IPS DF 19.7 (cell line): Measurements from ENCODE around the gene PRC1.

ENCODE experiments used
- DNase-seq: peaks from one replicate; pipeline ENCODE4 v3.0.0-alpha.2; 2013; ENCODE audit warnings: low read depth, low spot score

The PRC1 gene

DNA sequence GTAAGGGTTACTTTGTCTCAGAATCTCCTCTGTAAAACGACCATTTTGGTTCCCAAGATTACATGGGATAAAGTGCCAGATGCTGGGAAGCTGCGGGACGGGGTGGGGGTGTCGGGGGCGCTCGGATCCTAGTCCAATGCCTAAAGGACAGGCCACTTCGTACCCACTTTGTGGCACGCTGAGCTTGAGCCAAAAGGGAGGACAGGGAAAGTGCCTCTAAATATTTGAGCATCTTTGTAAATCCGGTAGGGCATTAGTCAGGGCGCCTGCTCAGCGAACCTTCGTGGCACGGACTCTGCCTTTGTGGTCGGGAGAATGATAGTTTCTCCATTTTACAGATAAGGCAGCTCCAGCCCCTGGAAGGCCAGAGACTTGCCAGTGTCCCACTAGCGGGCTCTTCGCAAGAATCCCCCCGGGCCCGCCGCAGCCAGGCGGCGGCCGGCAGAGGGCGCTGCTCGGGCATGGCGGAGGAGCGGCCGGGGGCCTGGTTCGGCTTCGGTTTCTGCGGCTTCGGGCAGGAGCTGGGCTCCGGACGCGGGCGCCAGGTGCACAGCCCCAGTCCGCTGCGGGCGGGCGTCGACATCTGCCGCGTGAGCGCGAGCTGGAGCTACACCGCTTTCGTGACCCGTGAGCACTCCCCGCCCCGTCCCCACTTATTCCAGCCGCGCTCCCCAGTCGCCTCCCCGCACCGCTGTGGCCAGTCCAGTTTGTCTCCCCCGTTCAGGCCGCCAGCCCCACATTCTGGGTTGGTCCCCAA is 37.9 kb downstream of the PRC1 start:
- no peak for DNase-seq

DNA sequence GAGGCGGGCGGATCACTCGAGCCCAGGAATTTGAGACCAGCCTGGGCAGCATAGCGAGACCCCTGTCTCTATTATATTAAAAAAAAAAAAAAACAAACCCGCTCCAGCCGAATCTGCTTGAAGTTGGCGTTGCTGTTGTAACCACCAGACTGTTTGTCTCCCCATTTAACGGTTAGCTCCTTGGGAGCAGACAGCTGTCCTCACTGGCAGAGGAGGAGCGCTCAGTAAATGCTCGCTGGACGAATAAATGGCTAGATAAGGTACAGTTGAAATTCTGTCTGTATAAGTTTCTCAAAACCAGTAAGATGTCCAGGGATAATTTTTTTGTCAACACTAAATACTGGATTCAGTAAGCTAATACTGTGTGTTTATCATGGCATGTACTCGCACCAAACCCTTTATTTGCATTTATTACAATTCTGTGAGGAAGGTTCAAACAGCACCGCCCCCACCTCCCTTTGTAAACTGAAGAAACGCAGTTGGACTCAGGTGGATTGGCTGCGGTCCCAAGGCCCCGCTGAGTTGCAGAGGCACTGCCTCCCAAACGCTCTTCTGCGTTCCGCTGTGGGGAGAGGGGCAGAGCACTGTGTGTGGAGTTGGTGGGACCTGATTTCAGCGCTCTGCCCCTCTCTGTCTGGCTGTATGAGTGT is 38.6 kb downstream of the PRC1 start:
- DNase-seq, result no peak

DNA sequence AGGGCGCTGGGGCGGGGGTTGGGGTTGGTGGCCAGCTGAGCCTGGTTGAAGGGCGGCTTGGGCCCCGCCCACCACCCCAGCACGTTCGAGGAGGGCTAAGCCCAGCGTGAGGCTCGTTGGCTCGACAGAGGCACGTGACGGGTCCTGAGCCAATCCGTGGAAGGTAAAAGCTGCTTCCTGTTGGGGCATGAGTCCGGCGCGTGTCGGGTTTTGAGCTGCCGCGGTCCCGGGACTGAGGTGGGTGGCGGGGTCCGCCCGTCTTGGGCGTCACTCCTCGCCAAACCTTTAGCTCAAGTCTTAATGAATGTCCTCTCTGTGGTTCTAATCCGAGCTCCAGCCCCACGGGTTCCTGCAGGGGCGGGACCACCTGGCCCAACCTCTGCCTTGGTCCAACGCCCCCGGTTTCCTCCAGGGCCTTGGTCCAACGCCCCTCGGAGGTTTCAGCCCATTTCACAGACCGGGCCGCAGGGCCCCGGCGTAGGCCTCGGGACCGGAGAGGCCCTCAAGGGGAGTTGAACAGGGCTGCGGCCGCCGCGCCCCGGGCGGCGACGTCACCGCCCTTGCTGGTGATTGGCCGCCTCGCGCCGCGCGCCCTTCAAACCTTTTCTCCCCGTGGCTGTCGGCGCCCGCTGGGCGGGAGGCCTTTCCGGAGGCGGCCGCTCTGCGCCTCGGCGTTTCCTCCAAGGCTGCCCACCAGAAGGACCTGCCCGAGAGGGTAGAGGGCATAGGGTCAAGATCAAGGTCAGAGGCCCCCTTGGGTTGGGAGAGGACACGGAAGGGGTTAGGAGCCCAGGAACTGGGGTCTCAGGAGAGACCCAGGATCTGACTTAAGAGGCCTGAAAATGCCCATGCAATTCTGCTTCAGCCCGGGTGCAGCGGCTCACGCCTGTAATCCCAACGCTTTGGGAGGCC is 39.4 kb downstream of the PRC1 start, which contains the start of gene RCCD1:
Gene RCCD1 (plus strand): TSS at position 173 of the 912 bp plus-strand sequence. CDS start 1,851 bp downstream, outside the sequence.
- peak; percentile 81 for DNase-seq

DNA sequence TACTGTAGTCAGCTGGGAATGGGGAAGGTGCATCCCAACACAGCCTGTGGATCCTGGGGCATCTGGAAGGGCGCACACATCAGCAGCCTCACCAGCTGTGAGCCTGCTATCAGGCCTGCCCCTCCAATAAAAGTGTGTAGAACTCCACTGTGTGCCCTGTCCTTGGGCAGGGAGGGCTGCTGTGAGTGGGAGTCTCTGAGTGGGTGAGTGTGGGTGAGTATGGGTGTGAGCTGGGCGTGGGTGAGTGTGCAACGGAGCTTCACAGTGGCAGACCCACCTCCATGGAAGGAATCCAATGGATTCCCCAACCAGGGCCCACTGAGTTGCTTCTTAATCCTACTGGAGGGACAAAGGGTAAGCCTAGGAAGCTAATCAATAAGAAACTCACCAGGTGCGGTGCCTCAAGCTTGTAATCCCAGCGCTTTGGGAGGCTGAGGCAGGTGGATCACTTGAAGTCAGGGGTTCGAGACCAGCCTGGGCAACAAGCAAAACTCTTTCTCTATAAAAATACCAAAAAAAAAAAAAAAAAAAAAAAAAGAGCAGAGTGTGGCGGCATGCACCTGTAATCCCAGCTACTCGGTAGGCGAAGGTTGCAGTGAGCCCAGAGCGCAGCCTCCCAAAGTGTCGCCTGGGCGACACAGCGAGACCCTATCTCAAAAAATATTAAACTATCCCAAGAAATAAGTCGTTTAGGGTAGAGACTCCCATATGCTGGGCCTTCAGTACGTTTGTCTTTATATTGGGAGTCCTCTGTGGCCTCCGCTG is 40.2 kb downstream of the PRC1 start:
- DNase-seq, result no peak

DNA sequence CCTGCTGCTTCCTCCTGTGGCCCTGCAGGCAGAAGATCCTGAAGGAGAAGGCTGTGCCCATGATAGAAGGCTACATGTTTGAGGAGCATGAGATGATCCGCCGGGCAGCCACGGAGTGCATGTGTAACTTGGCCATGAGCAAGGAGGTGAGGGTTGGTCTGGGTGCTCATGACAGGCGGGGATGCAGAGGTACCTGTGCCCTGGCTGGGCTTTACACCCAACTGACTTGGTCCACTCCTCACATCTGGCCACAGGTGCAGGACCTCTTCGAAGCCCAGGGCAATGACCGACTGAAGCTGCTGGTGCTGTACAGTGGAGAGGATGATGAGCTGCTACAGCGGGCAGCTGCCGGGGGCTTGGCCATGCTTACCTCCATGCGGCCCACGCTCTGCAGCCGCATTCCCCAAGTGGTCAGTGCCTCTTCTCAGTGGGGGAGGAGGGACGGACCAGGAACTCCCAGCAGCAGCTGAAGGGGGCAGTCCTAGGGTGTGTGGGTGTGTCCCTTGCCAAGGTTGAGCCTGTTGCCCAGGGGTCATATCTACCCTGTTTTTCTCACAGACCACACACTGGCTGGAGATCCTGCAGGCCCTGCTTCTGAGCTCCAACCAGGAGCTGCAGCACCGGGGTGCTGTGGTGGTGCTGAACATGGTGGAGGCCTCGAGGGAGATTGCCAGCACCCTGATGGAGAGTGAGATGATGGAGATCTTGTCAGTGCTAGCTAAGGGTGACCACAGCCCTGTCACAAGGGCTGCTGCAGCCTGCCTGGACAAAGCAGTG is 41.2 kb downstream of the PRC1 start:
- no peak for DNase-seq

DNA sequence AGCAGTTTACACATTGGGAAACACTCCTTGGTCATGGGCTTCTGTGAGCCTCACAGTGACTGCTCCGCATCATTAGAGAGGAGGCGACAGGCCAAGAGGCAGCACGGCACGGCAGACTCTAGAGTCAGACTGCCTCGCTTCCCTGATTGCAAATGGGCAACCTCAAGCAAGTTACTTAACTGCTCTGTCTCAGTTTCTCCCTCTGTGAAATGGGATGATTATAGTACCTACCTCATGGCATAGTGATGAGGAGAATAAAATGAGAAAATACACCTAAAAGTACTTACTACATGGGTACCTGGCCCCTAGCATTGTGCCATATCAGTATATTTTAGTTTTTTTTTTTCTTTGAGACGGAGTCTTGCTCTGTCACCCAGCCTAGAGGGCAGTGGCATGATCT is 43.7 kb downstream of the PRC1 start:
- no peak for DNase-seq

DNA sequence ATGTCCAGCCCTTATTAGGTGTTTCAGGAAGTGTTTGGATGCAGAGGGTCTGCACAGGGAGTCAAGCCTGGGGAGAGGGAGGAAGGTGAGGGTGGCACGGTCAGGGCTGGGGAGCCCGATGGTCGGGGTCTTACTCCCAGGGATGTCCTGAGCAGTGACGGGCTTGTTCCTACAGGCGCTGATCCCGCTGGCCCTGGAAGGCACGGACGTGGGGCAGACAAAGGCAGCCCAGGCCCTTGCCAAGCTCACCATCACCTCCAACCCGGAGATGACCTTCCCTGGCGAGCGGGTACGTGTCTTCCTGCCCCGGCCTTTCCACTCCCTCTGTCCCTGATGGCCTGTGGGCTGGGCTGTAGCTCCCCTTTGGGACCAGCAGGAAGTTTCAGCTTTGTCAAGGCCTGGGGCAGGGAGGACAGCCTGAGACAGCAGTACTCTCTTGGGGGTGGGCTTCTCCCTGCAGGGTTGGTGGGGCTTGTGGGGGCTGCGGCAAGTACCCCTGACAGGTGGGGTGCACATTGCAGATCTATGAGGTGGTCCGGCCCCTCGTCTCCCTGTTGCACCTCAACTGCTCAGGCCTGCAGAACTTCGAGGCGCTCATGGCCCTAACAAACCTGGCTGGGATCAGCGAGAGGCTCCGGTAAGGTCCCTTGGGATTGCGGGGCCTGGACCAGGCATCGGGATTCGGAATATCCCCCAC is 44.2 kb downstream of the PRC1 start:
- no peak for DNase-seq

DNA sequence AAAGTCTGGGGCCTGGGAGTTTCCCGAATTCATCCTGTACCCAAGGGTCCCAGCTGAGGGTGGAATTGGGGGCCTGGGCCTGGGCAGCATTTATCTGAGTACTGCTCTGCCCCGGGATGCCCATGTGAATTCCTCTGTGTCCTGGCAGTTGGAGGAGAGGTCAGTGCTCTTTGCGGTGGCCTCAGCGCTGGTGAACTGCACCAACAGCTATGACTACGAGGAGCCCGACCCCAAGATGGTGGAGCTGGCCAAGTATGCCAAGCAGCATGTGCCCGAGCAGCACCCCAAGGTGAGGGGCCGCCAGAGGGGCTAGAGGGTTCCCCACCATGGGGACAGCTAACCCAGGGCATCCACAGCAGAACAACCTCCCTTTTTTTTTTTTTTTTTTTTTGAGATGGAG is 45.8 kb downstream of the PRC1 start:
- no peak for DNase-seq

DNA sequence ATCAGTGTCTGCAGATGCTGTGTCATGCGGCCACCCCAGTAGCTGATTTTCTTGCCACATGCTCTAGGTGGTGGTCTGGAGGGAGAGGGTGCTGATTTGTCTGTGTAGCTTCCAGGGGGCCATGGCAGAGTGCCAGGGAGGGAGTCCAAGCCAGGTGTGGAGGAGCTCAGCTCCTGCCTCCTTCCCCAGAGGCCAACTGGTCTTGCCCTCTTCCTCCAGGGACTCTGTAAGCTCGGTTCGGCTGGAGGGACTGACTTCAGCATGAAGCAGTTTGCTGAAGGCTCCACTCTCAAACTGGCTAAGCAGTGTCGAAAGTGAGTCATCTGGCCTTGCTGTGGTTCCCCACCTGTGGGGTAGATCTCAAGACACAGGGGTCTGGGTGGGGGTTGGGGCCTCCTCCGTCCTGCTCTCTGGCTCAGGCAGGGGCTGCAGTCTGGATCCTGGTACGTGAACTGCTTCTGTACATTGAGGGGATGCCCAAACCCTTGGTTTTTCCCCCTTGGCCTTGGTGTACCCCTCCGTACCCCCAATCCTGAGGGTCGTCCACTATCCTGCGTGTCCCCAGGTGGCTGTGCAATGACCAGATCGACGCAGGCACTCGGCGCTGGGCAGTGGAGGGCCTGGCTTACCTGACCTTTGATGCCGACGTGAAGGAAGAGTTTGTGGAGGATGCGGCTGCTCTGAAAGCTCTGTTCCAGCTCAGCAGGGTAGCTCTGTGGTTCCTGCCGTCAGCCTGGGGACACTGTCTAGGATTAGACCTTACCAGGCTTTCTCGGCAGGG is 46.6 kb downstream of the PRC1 start:
- DNase-seq, result no peak

DNA sequence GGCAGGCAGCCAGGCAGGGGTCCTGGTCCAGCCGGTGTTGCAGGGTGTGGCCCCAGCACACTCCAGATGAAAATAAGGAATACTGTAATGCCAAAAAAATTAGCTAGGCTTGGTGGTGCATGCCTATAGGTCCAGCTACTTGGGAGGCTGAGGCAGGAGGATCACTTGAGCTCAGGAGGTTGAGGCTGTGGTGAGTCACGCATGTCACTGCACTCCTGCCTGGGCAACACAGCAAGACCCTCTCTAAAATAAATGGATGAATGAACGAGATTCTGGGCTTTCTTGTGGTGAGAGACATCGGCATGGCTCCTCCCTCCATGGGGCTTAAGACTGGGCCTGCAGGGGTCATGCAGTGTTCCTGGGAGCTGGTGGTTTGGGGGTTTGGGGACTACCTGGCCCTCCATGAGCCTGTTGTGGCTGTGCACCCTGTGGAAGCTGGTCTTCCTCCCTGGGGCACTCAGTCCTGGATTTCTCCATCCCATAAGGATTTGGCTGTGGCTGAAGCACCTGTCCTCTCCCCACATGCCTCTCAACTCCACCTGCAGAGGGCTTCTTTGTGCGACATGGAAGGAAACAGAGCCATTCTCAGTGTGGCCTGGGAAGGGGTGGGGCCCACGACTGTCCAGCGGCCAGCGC is 47.3 kb downstream of the PRC1 start:
- DNase-seq, result no peak

DNA sequence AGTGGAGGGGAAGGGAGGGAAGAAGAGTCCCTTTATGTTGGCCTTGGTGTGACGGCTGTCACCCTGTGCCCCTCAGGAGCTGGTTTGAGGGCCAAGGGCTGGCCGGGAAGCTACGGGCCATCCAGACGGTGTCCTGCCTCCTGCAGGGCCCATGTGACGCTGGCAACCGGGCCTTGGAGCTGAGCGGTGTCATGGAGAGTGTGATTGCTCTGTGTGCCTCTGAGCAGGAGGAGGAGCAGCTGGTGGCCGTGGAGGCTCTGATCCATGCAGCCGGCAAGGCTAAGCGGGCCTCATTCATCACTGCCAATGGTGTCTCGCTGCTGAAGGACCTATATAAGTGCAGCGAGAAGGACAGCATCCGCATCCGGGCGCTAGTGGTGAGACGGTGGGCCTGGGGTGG is 47.8 kb downstream of the PRC1 start:
- DNase-seq, result no peak

DNA sequence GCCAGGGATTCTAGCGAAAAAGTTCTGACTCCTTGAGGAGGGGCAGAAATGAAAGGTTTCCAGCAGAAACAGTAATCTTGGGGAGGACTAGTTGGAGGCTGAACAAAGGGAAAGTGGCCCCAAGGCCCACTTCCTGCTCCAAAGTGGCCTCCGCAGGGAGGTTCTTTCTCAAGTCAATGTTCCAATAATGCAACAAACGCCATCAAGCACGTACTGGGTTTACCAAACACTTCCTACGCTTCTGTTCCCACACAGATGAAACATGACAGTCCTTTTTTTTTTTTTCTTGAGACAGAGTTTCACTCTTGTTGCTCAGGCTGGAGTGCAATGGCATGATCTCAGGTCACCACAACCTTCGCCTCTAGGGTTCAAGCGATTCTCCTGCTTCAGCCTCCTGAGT is 49.2 kb downstream of the PRC1 start:
- no peak for DNase-seq

DNA sequence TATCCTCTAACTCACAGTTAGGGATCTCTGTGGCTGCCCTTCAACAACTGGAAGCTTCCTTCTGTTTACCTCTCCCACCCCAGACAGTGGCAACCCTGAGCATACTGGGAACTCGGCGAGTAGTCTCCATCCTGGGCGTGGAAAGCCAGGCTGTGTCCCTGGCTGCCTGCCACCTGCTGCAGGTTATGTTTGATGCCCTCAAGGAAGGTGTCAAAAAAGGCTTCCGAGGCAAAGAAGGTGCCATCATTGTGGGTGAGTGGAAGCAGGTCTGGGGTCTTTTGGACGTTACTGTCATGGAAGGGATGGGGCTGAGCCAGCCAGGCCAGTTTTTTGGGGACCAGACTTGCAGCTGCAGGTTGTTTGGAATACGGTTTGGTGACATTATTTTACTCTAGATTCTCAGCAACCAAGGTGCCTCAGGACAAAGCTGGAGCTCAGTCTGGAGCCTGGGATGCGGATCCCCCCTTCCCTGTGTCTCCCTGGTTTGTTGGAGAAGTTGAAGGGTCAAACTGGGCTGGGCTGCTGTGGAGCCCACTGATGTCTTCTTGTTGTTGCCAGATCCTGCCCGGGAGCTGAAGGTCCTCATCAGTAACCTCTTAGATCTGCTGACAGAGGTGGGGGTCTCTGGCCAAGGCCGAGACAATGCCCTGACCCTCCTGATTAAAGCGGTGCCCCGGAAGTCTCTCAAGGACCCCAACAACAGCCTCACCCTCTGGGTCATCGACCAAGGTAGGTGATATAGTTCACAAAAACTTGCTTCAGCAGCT is 51.8 kb downstream of the PRC1 start:
- DNase-seq, result no peak

DNA sequence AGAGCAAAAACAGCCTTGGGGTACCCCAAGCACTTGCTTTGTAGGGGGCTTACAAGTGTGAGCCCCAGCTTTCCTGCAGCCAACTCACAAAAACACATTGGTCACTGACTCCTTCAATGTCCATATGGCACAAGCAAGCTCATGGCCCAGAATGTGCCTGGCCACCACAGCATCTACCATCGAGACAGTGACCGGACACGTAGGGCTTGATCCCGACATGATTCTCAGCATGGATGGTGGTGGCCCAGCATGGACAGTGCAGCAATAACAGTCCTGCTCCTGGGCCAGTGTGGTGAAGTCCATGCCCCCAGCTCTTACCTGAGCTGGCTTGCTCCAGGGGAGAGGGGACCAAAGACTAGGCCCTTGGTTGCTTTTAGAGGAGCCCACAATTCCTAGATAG is 53.3 kb downstream of the PRC1 start:
- DNase-seq, result no peak

DNA sequence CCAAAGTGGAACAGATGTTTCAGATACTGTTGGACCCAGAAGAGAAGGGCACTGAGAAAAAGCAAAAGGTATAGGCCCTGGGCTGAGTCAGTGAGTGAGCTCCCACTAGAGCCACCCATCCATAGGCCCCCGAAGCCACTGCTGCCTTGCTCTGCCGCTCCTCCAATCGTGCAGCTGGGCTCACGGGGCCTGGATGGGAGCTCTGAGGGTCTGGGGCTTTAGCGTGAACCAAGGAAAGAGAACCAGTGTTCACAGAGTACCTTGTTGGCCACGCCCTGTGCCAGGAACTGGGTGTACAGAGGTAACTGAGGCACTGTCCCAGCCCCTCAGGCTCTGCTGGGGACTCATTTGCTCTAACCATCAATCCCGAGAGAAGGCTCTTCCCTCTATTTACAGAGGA is 54.6 kb downstream of the PRC1 start:
- no peak for DNase-seq

DNA sequence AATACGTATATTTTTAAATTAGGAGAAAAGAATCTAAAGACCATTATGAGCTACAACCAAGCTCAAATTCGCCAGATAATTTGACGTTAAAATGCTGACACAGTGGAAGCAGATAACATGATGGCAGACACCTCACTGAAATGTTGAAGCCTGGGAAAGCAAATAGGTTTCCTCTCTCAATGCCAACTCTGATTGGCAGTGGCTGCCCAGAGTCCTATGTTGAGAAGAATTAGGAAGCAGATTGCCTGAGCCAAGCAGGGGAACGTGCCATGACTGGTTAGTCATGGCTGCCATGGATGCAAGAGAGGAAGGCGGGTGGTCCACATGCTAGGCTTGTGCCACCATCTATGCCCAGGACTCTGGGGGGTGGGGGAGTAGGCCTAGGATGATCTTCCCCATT is 56.1 kb downstream of the PRC1 start:
- DNase-seq, result no peak

DNA sequence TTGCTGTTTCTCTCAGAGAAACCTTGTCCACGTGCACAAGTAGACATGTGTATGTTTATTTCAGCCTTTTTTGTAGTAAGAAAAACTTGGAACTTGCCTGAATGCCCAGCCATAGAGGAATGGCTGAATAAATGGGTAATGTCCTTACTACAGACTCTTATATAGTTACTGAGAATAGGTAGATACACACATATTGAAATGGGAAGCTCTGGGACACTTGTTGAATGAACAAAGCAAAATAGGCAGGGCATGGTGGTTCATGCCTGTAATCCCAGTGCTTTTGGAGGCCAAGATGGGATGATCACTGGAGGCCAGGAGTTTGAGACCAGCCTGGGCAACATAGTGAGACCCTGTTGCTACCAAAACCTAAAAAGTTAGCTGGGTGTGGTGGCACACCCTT is 57.5 kb downstream of the PRC1 start:
- DNase-seq, result no peak
